Measurements from ENCODE around the gene PFN1. TPM values are rescaled to one million over a fixed set of nuclear protein-coding genes. Genes with fewer than 3 reads are reported as not detected.
A peak's percentile ranks its signal among the peaks of the same experiment; 100 is the strongest.

The PFN1 gene
- total and polyA plus RNA-seq, 10 of the 15 experiments (the other 5 are each of a cell fraction or from before 2014, with no cell fraction given), result 154 to 3,892 (median 1,918) TPM

- TF ChIP-seq CEBPZ (IDR thresholded peaks at IDR 0.05; ENCODE audit: low read depth, low read length) (no peak), DPF2 (IDR thresholded peaks at IDR 0.05) (peak; percentile 87; the same call in 1 of the 2 replicates), CBX5 (IDR thresholded peaks at IDR 0.05; ENCODE audit: low read depth) (no peak), SIX5 (IDR thresholded peaks at IDR 0.05; ENCODE audit: low read depth, low read length, severe bottlenecking) (no peak), ZNF622 (IDR thresholded peaks at IDR 0.05) (no peak), BCL11A (IDR thresholded peaks at IDR 0.05; ENCODE audit: low read depth, low read length) (no peak), IRF4 (IDR thresholded peaks at IDR 0.05; ENCODE audit: low read depth, low read length) (peak; percentile 31; the same call in 1 of the 2 replicates)
These were observed 38.8 kb upstream of the PFN1 start, which contains the start of gene CAMTA2 (continued) for GRCh38 chr17:4986951-4987766.

- no peaks in the 10 kb centered on the region for H3K9me3 ChIP-seq (replicated peaks; ENCODE audit: control insufficient read depth, insufficient read depth, low read length)
- peaks cover 25% of the 10 kb centered on the region for H3K79me2 ChIP-seq (ENCODE audit: control insufficient read depth, insufficient read depth, low read length)
- peak overlapping the region; percentile 55; the same call in 1 of the 2 replicates for H3K27ac ChIP-seq (ENCODE audit: control insufficient read depth, insufficient read depth)
- no peak for ATAC-seq
- H3K9ac ChIP-seq (ENCODE audit: control insufficient read depth, insufficient read depth, low read length), result peak overlapping the region; percentile 96
- peak overlapping the region; percentile 74 for H3K4me3 ChIP-seq
- H3K36me3 ChIP-seq (ENCODE audit: control insufficient read depth in 2 of 2, insufficient read depth in 2 of 2, low read length in 1 of 2), result peaks cover 0 to 4% of the 10 kb centered on the region in 2 experiments; a peak in 1 of 4 replicates
- no peak overlapping the region; the same call in 1 of the 2 replicates for H2AFZ ChIP-seq (ENCODE audit: control insufficient read depth, low read depth, low read length)
- RAD21 ChIA-PET (ENCODE audit: unreplicated experiment), result interaction anchor here (1.0 to 3.7 kb wide), 6 partner anchors 11 to 78 kb away, joined by 3 to 15 read pairs (median 4); partner anchors contain the start of genes INCA1, KIF1C and SPAG7
- POLR2A ChIA-PET, result interaction anchor here (1.2 to 2.3 kb wide), 6 partner anchors 12 to 47 kb away, joined by 3 to 22 read pairs (median 6); partner anchors contain the start of genes INCA1, KIF1C, RNF167 and SLC25A11
- no peaks in the 10 kb centered on the region for H4K20me1 ChIP-seq (ENCODE audit: control insufficient read depth, insufficient read depth)
- in situ Hi-C loops (cut with MboI) (no loop called here), intact Hi-C loops (cut with micrococcal nuclease; ENCODE audit: unreplicated experiment) (no loop called here)
- TF ChIP-seq PBX3 (IDR thresholded peaks at IDR 0.05; ENCODE audit: insufficient replicate concordance, low read depth, low read length), result no peak
- TF ChIP-seq CHD2 (IDR thresholded peaks at IDR 0.05; ENCODE audit: borderline replicate concordance, low read depth, low read length), result no peak
- TF ChIP-seq RFX5 (IDR thresholded peaks at IDR 0.05; ENCODE audit: low read depth, low read length), result no peak
- TF ChIP-seq ATF2 (IDR thresholded peaks at IDR 0.05; ENCODE audit: low read length), result no peak
- H3K27me3 ChIP-seq (replicated peaks in 1 of 2; ENCODE audit: control insufficient read depth in 2 of 2, insufficient read depth in 2 of 2, low read length in 1 of 2), result no peaks in the 10 kb centered on the region
- no peak for DNase-seq (ENCODE audit: low read depth, low spot score)
- peaks cover 20% of the 10 kb centered on the region for H3K4me1 ChIP-seq (ENCODE audit: control insufficient read depth, insufficient read depth, low read length)
- SMC1A ChIA-PET (ENCODE audit: uncharacterized antibody, unreplicated experiment), result interaction anchor here (1.2 to 2.8 kb wide), 4 partner anchors 11 to 75 kb away, joined by 4 to 13 read pairs (median 10); partner anchors contain the start of genes INCA1, KIF1C and SPAG7
- 5% methylated on average over 5 of the region's 5 CpGs for WGBS (ENCODE audit: insufficient coverage, insufficient replicate concordance, low lambda C conversion rate, missing lambda C conversion rate)
- no peak for FAIRE-seq
- no TSS peak for BruUV-seq (replicated peaks)
- CTCF ChIA-PET, result interaction anchor here (0.6 to 2.5 kb wide), 11 partner anchors 12 to 77 kb away, joined by 3 to 19 read pairs (median 3); no protein-coding TSS in a partner anchor
- peak overlapping the region; percentile 99 for H3K4me2 ChIP-seq (ENCODE audit: control insufficient read depth, insufficient read depth)
These were observed 38.1 kb upstream of the PFN1 start for GRCh38 chr17:4986403-4986802.

All from GM12878 (cell line).